ENCODE data around the gene NR6A1. TPM values are rescaled to one million over a fixed set of nuclear protein-coding genes. Genes with fewer than 3 reads are reported as not detected.

Gene NR6A1
- total RNA-seq, 2 experiments from 2014 or later, result not detected

- ATAC-seq (ENCODE audit: poor library complexity), result no peak
- peaks cover 7% of the 10 kb centered on the region for H3K4me1 Mint-ChIP-seq (ENCODE audit: low read depth)
- no peaks in the 10 kb centered on the region for H3K9me3 Mint-ChIP-seq
- no peak overlapping the region for H3K27ac Mint-ChIP-seq
- TF ChIP-seq CTCF (IDR thresholded peaks at IDR 0.05), result no peak
- DNase-seq, result no peak
- Histone ChIP-seq H3K36me3 (ENCODE audit: insufficient read depth, low read length) (no peaks in the 10 kb centered on the region), H3K9me3 (ENCODE audit: control insufficient read depth in 1 of 2, insufficient read depth in 1 of 2, low read length in 2 of 2) (no peaks in the 10 kb centered on the region), H3K27me3 (ENCODE audit: control insufficient read depth in 1 of 2, insufficient read depth in 2 of 2, low read length in 2 of 2) (peaks cover 0 to 2% of the 10 kb centered on the region in 2 experiments), H3K4me1 (ENCODE audit: insufficient read depth, low read length) (no peaks in the 10 kb centered on the region), H3K27ac (ENCODE audit: low read depth in 1 of 2, low read length in 2 of 2) (no peak overlapping the region), H3K4me3 (ENCODE audit: low read length) (no peak overlapping the region)
- intact Hi-C loops (cut with DNase I, micrococcal nuclease), result loop anchor here in 1 of 2 experiments (5.0 kb wide), 1 partner anchor 162 kb away; no protein-coding TSS in a partner anchor
- H3K36me3 Mint-ChIP-seq (ENCODE audit: low read depth), result no peaks in the 10 kb centered on the region
- CTCF ChIA-PET, result no interaction called here
- H3K4me3 Mint-ChIP-seq, result no peak overlapping the region
- no peaks in the 10 kb centered on the region for H3K27me3 Mint-ChIP-seq
- POLR2A ChIA-PET, result no interaction called here
Measured at GRCh38 chr9:124550072-124550471, 221.0 kb downstream of the NR6A1 start.

GRCh38 chr9:124549016-124549415 is 222.1 kb downstream of the NR6A1 start:
- Mint-ChIP-seq H3K9me3 (no peaks in the 10 kb centered on the region), H3K27me3 (peaks cover 4% of the 10 kb centered on the region), H3K27ac (no peak overlapping the region), H3K36me3 (ENCODE audit: low read depth) (no peaks in the 10 kb centered on the region), H3K4me3 (no peak overlapping the region), H3K4me1 (ENCODE audit: low read depth) (peaks cover 7% of the 10 kb centered on the region)
- Histone ChIP-seq H3K36me3 (ENCODE audit: insufficient read depth, low read length) (no peaks in the 10 kb centered on the region), H3K27me3 (ENCODE audit: control insufficient read depth in 1 of 2, insufficient read depth in 2 of 2, low read length in 2 of 2) (peaks cover 0 to 3% of the 10 kb centered on the region in 2 experiments), H3K27ac (ENCODE audit: low read depth in 1 of 2, low read length in 2 of 2) (no peak overlapping the region), H3K4me1 (ENCODE audit: insufficient read depth, low read length) (no peaks in the 10 kb centered on the region), H3K9me3 (ENCODE audit: control insufficient read depth in 1 of 2, insufficient read depth in 1 of 2, low read length in 2 of 2) (no peaks in the 10 kb centered on the region), H3K4me3 (ENCODE audit: low read length) (no peak overlapping the region)
- intact Hi-C loops (cut with DNase I, micrococcal nuclease), result no loop called here
- CTCF ChIA-PET, result no interaction called here
- POLR2A ChIA-PET, result no interaction called here
- ATAC-seq (ENCODE audit: poor library complexity) (no peak), DNase-seq (no peak)
- no peak for TF ChIP-seq CTCF (IDR thresholded peaks at IDR 0.05)

- Mint-ChIP-seq H3K9me3 (no peaks in the 10 kb centered on the region), H3K4me1 (ENCODE audit: low read depth) (peaks cover 7% of the 10 kb centered on the region), H3K27ac (no peak overlapping the region), H3K4me3 (no peak overlapping the region), H3K36me3 (ENCODE audit: low read depth) (no peaks in the 10 kb centered on the region), H3K27me3 (peaks cover 4% of the 10 kb centered on the region)
- no peak for DNase-seq
- Histone ChIP-seq H3K4me1 (ENCODE audit: insufficient read depth, low read length) (no peaks in the 10 kb centered on the region), H3K4me3 (ENCODE audit: low read length) (no peak overlapping the region), H3K27ac (ENCODE audit: low read depth in 1 of 2, low read length in 2 of 2) (no peak overlapping the region), H3K27me3 (ENCODE audit: control insufficient read depth in 1 of 2, insufficient read depth in 2 of 2, low read length in 2 of 2) (peaks cover 0 to 3% of the 10 kb centered on the region in 2 experiments), H3K9me3 (ENCODE audit: control insufficient read depth in 1 of 2, insufficient read depth in 1 of 2, low read length in 2 of 2) (no peaks in the 10 kb centered on the region), H3K36me3 (ENCODE audit: insufficient read depth, low read length) (no peaks in the 10 kb centered on the region)
- TF ChIP-seq CTCF (IDR thresholded peaks at IDR 0.05), result no peak
- ChIA-PET POLR2A (no interaction called here), CTCF (interaction anchor here (1.3 kb wide), 1 partner anchor 8 kb away, joined by 4 read pairs; no protein-coding TSS in a partner anchor)
- ATAC-seq (ENCODE audit: poor library complexity), result no peak
- intact Hi-C loops (cut with DNase I, micrococcal nuclease), result no loop called here
Measured at GRCh38 chr9:124544535-124544934, 226.6 kb downstream of the NR6A1 start.
